Cardiac muscle cell (in vitro differentiated cells and primary cell): ENCODE results near the gene UBASH3B. TPM values are rescaled to one million over a fixed set of nuclear protein-coding genes. Genes with fewer than 3 reads are reported as not detected.

ENCODE experiments used
- DNase-seq, 2 donors: peaks; one replicate each; pipeline versions ENCODE4 v3.0.0 to v3.0.0-alpha.2; 2010 to 2017; ENCODE audit warnings: low read depth in 1 of 2, low spot score in 1 of 2
- H3K27ac ChIP-seq: fragments of 200-600 bp; sonication (generic); 2 replicates; pipeline ENCODE4 v1.5.1; 2016
- H3K27me3 ChIP-seq: fragments of 200-600 bp; sonication (generic); 2 replicates; pipeline ENCODE4 v1.6.0; 2016; ENCODE audit warnings: control low read depth
- H3K36me3 ChIP-seq: fragments of 200-600 bp; sonication (generic); 2 replicates; pipeline ENCODE4 v1.5.1; 2016; ENCODE audit warnings: control low read depth
- H3K4me1 ChIP-seq: fragments of 200-600 bp; sonication (generic); 2 replicates; pipeline ENCODE4 v1.8.1; 2017; ENCODE audit warnings: low read depth, mild to moderate bottlenecking, mixed run types
- H3K4me3 ChIP-seq: fragments of 200-600 bp; sonication (generic); 2 replicates; pipeline ENCODE4 v1.5.1; 2016; ENCODE audit warnings: mild to moderate bottlenecking
- H3K9me3 ChIP-seq: fragments of 200-600 bp; sonication (generic); 2 replicates; pipeline ENCODE4 v1.5.1; 2017; ENCODE audit warnings: low read depth, mild to moderate bottlenecking, control low read depth
- CTCF ChIP-seq: IDR thresholded peaks from 2 replicates; pipeline ENCODE4 v1.5.1; 2012; ENCODE audit warnings: low read depth, mild to moderate bottlenecking, low read length
- polyA plus RNA-seq: library from polyadenylated mRNA; unstranded; fragments of >200 nt; fragmentation: Nextera tagmentation; extraction: Ambion mirVana; gene quantifications from 2 replicates; pipeline ENCODE4 v1.2.1, GENCODE V29; 2016
- total RNA-seq: library from RNA; depleted of rRNA; stranded (reverse); fragments of >200 nt; gene quantifications from 2 replicates; pipeline ENCODE4 v1.2.3, GENCODE V29; 2016

UBASH3B gene
- total and polyA plus RNA-seq, 2 experiments from 2014 or later = 2.7 TPM; not detected in 1

- H3K27ac ChIP-seq = no peak overlapping the region
- no peak for TF ChIP-seq CTCF
- no peaks in the 10 kb centered on the region for H3K27me3 ChIP-seq
- H3K9me3 ChIP-seq = no peaks in the 10 kb centered on the region
- no peak overlapping the region for H3K4me3 ChIP-seq
- peak; percentile 15 to 69 for DNase-seq
- no peaks in the 10 kb centered on the region for H3K36me3 ChIP-seq
- H3K4me1 ChIP-seq = no peaks in the 10 kb centered on the region
These were observed 13.0 kb upstream of the UBASH3B start for GRCh38 chr11:122642472-122642922.

- Histone ChIP-seq H3K4me3 (no peak overlapping the region), H3K27ac (no peak overlapping the region), H3K36me3 (no peaks in the 10 kb centered on the region), H3K27me3 (no peaks in the 10 kb centered on the region), H3K4me1 (no peaks in the 10 kb centered on the region), H3K9me3 (no peaks in the 10 kb centered on the region)
- DNase-seq = no peak
- TF ChIP-seq CTCF = no peak
These were observed 12.6 kb upstream of the UBASH3B start for GRCh38 chr11:122642971-122643370.

GRCh38 chr11:122645847-122646246 is 9.7 kb upstream of the UBASH3B start:
- Histone ChIP-seq H3K27ac (no peak overlapping the region), H3K4me3 (no peak overlapping the region), H3K36me3 (no peaks in the 10 kb centered on the region), H3K27me3 (no peaks in the 10 kb centered on the region), H3K4me1 (no peaks in the 10 kb centered on the region), H3K9me3 (no peaks in the 10 kb centered on the region)
- DNase-seq = no peak
- no peak for TF ChIP-seq CTCF

- Histone ChIP-seq H3K27me3 (peaks cover 3% of the 10 kb centered on the region), H3K4me1 (no peaks in the 10 kb centered on the region), H3K4me3 (no peak overlapping the region), H3K9me3 (no peaks in the 10 kb centered on the region), H3K36me3 (no peaks in the 10 kb centered on the region), H3K27ac (no peak overlapping the region)
- TF ChIP-seq CTCF = no peak
- peak in 1 of 2 donors; percentile 70 for DNase-seq
These were observed 8.8 kb upstream of the UBASH3B start for GRCh38 chr11:122646549-122647340.

GRCh38 chr11:122647736-122648275 is 7.7 kb upstream of the UBASH3B start:
- no peaks in the 10 kb centered on the region for H3K9me3 ChIP-seq
- H3K27ac ChIP-seq = no peak overlapping the region
- no peak overlapping the region for H3K4me3 ChIP-seq

More at GRCh38 chr11:122647736-122648275, 7.7 kb upstream of the UBASH3B start:
- no peaks in the 10 kb centered on the region for H3K36me3 ChIP-seq
- no peaks in the 10 kb centered on the region for H3K4me1 ChIP-seq
- DNase-seq = no peak
- peaks cover 10% of the 10 kb centered on the region for H3K27me3 ChIP-seq
- TF ChIP-seq CTCF = no peak
